Testis (tissue), 2 donors: ENCODE data around the gene PLD1.

Experiments used
- POLR2A ChIP-seq: fragments of 450-650 bp; IDR thresholded peaks from one replicate; pipeline ENCODE4 v1.6.1; 2017; ENCODE audit warnings: antibody characterized with exemption, mild to moderate bottlenecking, moderate library complexity
- TF ChIP-seq, protein P1 (sequence below), 3 experiments: fragments of 450-650 bp in 2 of 3; fragments of 200-600 bp in 1 of 3; sonication (generic) in 1 of 3; IDR thresholded peaks; one replicate each; pipeline ENCODE4 v1.5.1; 2016 to 2019; ENCODE audit warnings: antibody characterized with exemption in 3 of 3, mild to moderate bottlenecking in 2 of 3, moderate library complexity in 1 of 3

DNA sequence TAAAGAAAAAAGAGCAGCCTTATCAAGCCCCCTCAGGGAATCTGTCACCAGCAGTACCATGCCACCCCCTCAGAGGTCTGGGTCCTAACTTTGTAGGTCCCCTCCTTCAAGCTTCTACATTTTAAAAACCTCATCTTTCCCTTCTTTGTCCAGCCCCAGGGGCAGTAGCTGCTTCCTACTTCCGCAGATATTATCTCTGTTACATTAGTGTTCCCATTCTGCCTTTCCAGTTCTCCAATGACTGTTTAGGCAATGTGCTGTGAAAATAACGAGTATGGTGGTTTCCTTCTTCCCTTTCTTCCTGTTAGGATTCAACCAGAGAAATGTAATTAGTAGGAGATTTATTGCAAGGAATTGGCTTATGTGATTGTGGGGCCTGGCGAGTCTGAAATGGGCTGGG is 224.0 kb downstream of the PLD1 start:
- TF ChIP-seq, protein P1, sequence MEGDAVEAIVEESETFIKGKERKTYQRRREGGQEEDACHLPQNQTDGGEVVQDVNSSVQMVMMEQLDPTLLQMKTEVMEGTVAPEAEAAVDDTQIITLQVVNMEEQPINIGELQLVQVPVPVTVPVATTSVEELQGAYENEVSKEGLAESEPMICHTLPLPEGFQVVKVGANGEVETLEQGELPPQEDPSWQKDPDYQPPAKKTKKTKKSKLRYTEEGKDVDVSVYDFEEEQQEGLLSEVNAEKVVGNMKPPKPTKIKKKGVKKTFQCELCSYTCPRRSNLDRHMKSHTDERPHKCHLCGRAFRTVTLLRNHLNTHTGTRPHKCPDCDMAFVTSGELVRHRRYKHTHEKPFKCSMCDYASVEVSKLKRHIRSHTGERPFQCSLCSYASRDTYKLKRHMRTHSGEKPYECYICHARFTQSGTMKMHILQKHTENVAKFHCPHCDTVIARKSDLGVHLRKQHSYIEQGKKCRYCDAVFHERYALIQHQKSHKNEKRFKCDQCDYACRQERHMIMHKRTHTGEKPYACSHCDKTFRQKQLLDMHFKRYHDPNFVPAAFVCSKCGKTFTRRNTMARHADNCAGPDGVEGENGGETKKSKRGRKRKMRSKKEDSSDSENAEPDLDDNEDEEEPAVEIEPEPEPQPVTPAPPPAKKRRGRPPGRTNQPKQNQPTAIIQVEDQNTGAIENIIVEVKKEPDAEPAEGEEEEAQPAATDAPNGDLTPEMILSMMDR (IDR thresholded peaks at IDR 0.05) = no peak
- TF ChIP-seq POLR2A = no peak
